ENCODE measurements around the gene SLC5A7. TPM values are rescaled to one million over a fixed set of nuclear protein-coding genes. Genes with fewer than 3 reads are reported as not detected.

The SLC5A7 gene
- total and polyA plus RNA-seq, 4 experiments from 2014 or later: not detected

GRCh38 chr2:108029496-108029895, 43.2 kb downstream of the SLC5A7 start:
- DNase-seq: no peak
- H3K36me3 ChIP-seq (ENCODE audit: insufficient read depth, low read length): no peaks in the 10 kb centered on the region
- H3K4me3 ChIP-seq (ENCODE audit: low read length in 2 of 2): no peak overlapping the region
- no peak overlapping the region for H3K27ac Mint-ChIP-seq
- no peaks in the 10 kb centered on the region for H3K27me3 Mint-ChIP-seq
- H3K4me1 Mint-ChIP-seq: no peaks in the 10 kb centered on the region
- H3K27ac ChIP-seq (ENCODE audit: low read depth, low read length): no peak overlapping the region
- H3K4me1 ChIP-seq (ENCODE audit: insufficient read depth, low read length): no peaks in the 10 kb centered on the region
- ChIA-PET CTCF (ENCODE audit: partially characterized antibody) (no interaction called here), POLR2A (ENCODE audit: partially characterized antibody) (no interaction called here)
- no peak overlapping the region for H3K4me3 Mint-ChIP-seq
- H3K36me3 Mint-ChIP-seq: no peaks in the 10 kb centered on the region
- H3K9me3 Mint-ChIP-seq: peaks cover 0 to 3% (median 0%) of the 10 kb centered on the region in 8 donors
- H3K9me3 ChIP-seq (ENCODE audit: control insufficient read depth in 1 of 2, low read length in 2 of 2): no peaks in the 10 kb centered on the region
- H3K27me3 ChIP-seq (ENCODE audit: insufficient read depth, low read length): no peaks in the 10 kb centered on the region
- intact Hi-C loops (cut with micrococcal nuclease): no loop called here

- no peaks in the 10 kb centered on the region for H3K27me3 Mint-ChIP-seq
- Histone ChIP-seq H3K27ac (ENCODE audit: low read depth, low read length) (no peak overlapping the region), H3K9me3 (ENCODE audit: control insufficient read depth in 1 of 2, low read length in 2 of 2) (no peaks in the 10 kb centered on the region), H3K27me3 (ENCODE audit: insufficient read depth, low read length) (no peaks in the 10 kb centered on the region), H3K4me1 (ENCODE audit: insufficient read depth, low read length) (no peaks in the 10 kb centered on the region), H3K4me3 (ENCODE audit: low read length in 2 of 2) (no peak overlapping the region), H3K36me3 (ENCODE audit: insufficient read depth, low read length) (no peaks in the 10 kb centered on the region)
- POLR2A ChIA-PET (ENCODE audit: partially characterized antibody): no interaction called here
- no peak overlapping the region for H3K27ac Mint-ChIP-seq
- CTCF ChIA-PET (ENCODE audit: partially characterized antibody): no interaction called here
- no peak for DNase-seq
- no peak overlapping the region for H3K4me3 Mint-ChIP-seq
- H3K4me1 Mint-ChIP-seq: no peaks in the 10 kb centered on the region
- intact Hi-C loops (cut with micrococcal nuclease): no loop called here
- peaks cover 0 to 3% (median 0%) of the 10 kb centered on the region in 8 donors for H3K9me3 Mint-ChIP-seq
- H3K36me3 Mint-ChIP-seq: no peaks in the 10 kb centered on the region
Measured at GRCh38 chr2:108029912-108030311, 43.6 kb downstream of the SLC5A7 start.

GRCh38 chr2:108031471-108031941, 45.2 kb downstream of the SLC5A7 start:
- H3K27me3 Mint-ChIP-seq: no peaks in the 10 kb centered on the region
- Histone ChIP-seq H3K36me3 (ENCODE audit: insufficient read depth, low read length) (no peaks in the 10 kb centered on the region), H3K9me3 (ENCODE audit: control insufficient read depth in 1 of 2, low read length in 2 of 2) (no peaks in the 10 kb centered on the region), H3K27me3 (ENCODE audit: insufficient read depth, low read length) (no peaks in the 10 kb centered on the region), H3K4me3 (ENCODE audit: low read length in 2 of 2) (no peak overlapping the region), H3K27ac (ENCODE audit: low read depth, low read length) (no peak overlapping the region), H3K4me1 (ENCODE audit: insufficient read depth, low read length) (no peaks in the 10 kb centered on the region)
- peaks cover 0 to 3% (median under 1%) of the 10 kb centered on the region in 8 donors for H3K9me3 Mint-ChIP-seq
- H3K4me3 Mint-ChIP-seq: no peak overlapping the region
- no peaks in the 10 kb centered on the region for H3K36me3 Mint-ChIP-seq
- intact Hi-C loops (cut with micrococcal nuclease): no loop called here
- no peak for DNase-seq
- no peak overlapping the region for H3K27ac Mint-ChIP-seq
- ChIA-PET POLR2A (ENCODE audit: partially characterized antibody) (no interaction called here), CTCF (ENCODE audit: partially characterized antibody) (no interaction called here)
- H3K4me1 Mint-ChIP-seq: peaks cover 0 to 2% (median 0%) of the 10 kb centered on the region in 4 donors

GRCh38 chr2:108034843-108035242, 48.5 kb downstream of the SLC5A7 start:
- Mint-ChIP-seq H3K36me3 (no peaks in the 10 kb centered on the region), H3K4me3 (no peak overlapping the region), H3K9me3 (peaks cover 0 to 10% (median 6%) of the 10 kb centered on the region in 8 donors), H3K4me1 (peaks cover 0 to 2% (median 0%) of the 10 kb centered on the region in 4 donors), H3K27me3 (peaks cover 0 to 2% of the 10 kb centered on the region in 2 donors), H3K27ac (no peak overlapping the region)
- no peak for DNase-seq
- intact Hi-C loops (cut with micrococcal nuclease): no loop called here
- no peaks in the 10 kb centered on the region for H3K9me3 ChIP-seq (ENCODE audit: control insufficient read depth in 1 of 2, low read length in 2 of 2)
- H3K4me1 ChIP-seq (ENCODE audit: insufficient read depth, low read length): no peaks in the 10 kb centered on the region
- H3K4me3 ChIP-seq (ENCODE audit: low read length in 2 of 2): no peak overlapping the region
- H3K36me3 ChIP-seq (ENCODE audit: insufficient read depth, low read length): no peaks in the 10 kb centered on the region
- ChIA-PET CTCF (ENCODE audit: partially characterized antibody) (no interaction called here), POLR2A (ENCODE audit: partially characterized antibody) (no interaction called here)
- no peaks in the 10 kb centered on the region for H3K27me3 ChIP-seq (ENCODE audit: insufficient read depth, low read length)
- no peak overlapping the region for H3K27ac ChIP-seq (ENCODE audit: low read depth, low read length)

- ChIA-PET CTCF (ENCODE audit: partially characterized antibody) (no interaction called here), POLR2A (ENCODE audit: partially characterized antibody) (no interaction called here)
- H3K9me3 ChIP-seq (ENCODE audit: control insufficient read depth in 1 of 2, low read length in 2 of 2): no peaks in the 10 kb centered on the region
- no peaks in the 10 kb centered on the region for H3K4me1 ChIP-seq (ENCODE audit: insufficient read depth, low read length)
- intact Hi-C loops (cut with micrococcal nuclease): no loop called here
- H3K36me3 ChIP-seq (ENCODE audit: insufficient read depth, low read length): no peaks in the 10 kb centered on the region
- H3K4me3 Mint-ChIP-seq: no peak overlapping the region
- peaks cover 0 to 2% of the 10 kb centered on the region in 2 donors for H3K27me3 Mint-ChIP-seq
- DNase-seq: no peak
- H3K9me3 Mint-ChIP-seq: peaks cover 0 to 8% (median 2%) of the 10 kb centered on the region in 8 donors
- no peaks in the 10 kb centered on the region for H3K4me1 Mint-ChIP-seq
- H3K27ac Mint-ChIP-seq: no peak overlapping the region
- no peak overlapping the region for H3K27ac ChIP-seq (ENCODE audit: low read depth, low read length)
- no peak overlapping the region for H3K4me3 ChIP-seq (ENCODE audit: low read length in 2 of 2)
- H3K27me3 ChIP-seq (ENCODE audit: insufficient read depth, low read length): no peaks in the 10 kb centered on the region
- no peaks in the 10 kb centered on the region for H3K36me3 Mint-ChIP-seq
Measured at GRCh38 chr2:108048752-108049151, 62.4 kb downstream of the SLC5A7 start.

GRCh38 chr2:108058576-108059137, 72.3 kb downstream of the SLC5A7 start:
- POLR2A ChIA-PET (ENCODE audit: partially characterized antibody): no interaction called here
- no peaks in the 10 kb centered on the region for H3K27me3 Mint-ChIP-seq
- H3K4me3 Mint-ChIP-seq: no peak overlapping the region
- H3K4me1 Mint-ChIP-seq: no peaks in the 10 kb centered on the region
- peaks cover 0 to 2% (median 0%) of the 10 kb centered on the region in 8 donors for H3K9me3 Mint-ChIP-seq
- H3K36me3 Mint-ChIP-seq: no peaks in the 10 kb centered on the region
- H3K36me3 ChIP-seq (ENCODE audit: insufficient read depth, low read length): no peaks in the 10 kb centered on the region
- no peaks in the 10 kb centered on the region for H3K4me1 ChIP-seq (ENCODE audit: insufficient read depth, low read length)
- intact Hi-C loops (cut with micrococcal nuclease): no loop called here
- CTCF ChIA-PET (ENCODE audit: partially characterized antibody): no interaction called here
- no peaks in the 10 kb centered on the region for H3K9me3 ChIP-seq (ENCODE audit: control insufficient read depth in 1 of 2, low read length in 2 of 2)
- no peaks in the 10 kb centered on the region for H3K27me3 ChIP-seq (ENCODE audit: insufficient read depth, low read length)
- H3K27ac Mint-ChIP-seq: no peak overlapping the region
- DNase-seq: no peak
- H3K4me3 ChIP-seq (ENCODE audit: low read length in 2 of 2): no peak overlapping the region
- H3K27ac ChIP-seq (ENCODE audit: low read depth, low read length): no peak overlapping the region

GRCh38 chr2:108061439-108062042, 75.2 kb downstream of the SLC5A7 start:
- H3K9me3 ChIP-seq (ENCODE audit: control insufficient read depth in 1 of 2, low read length in 2 of 2): no peaks in the 10 kb centered on the region
- H3K4me1 ChIP-seq (ENCODE audit: insufficient read depth, low read length): no peaks in the 10 kb centered on the region
- no peaks in the 10 kb centered on the region for H3K36me3 ChIP-seq (ENCODE audit: insufficient read depth, low read length)
- ChIA-PET CTCF (ENCODE audit: partially characterized antibody) (no interaction called here), POLR2A (ENCODE audit: partially characterized antibody) (no interaction called here)
- H3K27me3 ChIP-seq (ENCODE audit: insufficient read depth, low read length): no peaks in the 10 kb centered on the region
- Mint-ChIP-seq H3K4me1 (no peaks in the 10 kb centered on the region), H3K9me3 (peaks cover 0 to 3% (median 0%) of the 10 kb centered on the region in 8 donors), H3K27me3 (no peaks in the 10 kb centered on the region), H3K27ac (no peak overlapping the region), H3K36me3 (no peaks in the 10 kb centered on the region), H3K4me3 (no peak overlapping the region)
- no peak overlapping the region for H3K4me3 ChIP-seq (ENCODE audit: low read length in 2 of 2)
- intact Hi-C loops (cut with micrococcal nuclease): no loop called here
- no peak overlapping the region for H3K27ac ChIP-seq (ENCODE audit: low read depth, low read length)
- no peak for DNase-seq

Measured in CD4-positive, alpha-beta memory T cell (primary cell).